ENCODE data around the gene CDH26. TPM values are rescaled to one million over a fixed set of nuclear protein-coding genes. Genes with fewer than 3 reads are reported as not detected.
A peak's percentile ranks its signal among the peaks of the same experiment; 100 is the strongest.
"Not testable (repeated sequence)": the region's sequence is repeated elsewhere in the genome, so short reads cannot be mapped to it uniquely, and the experiment has no call there.

CDH26 gene
- total and polyA plus RNA-seq, 12 donors: 0.27 to 2.9 (median 0.84) TPM; not detected in 1

GRCh38 chr20:60040471-60041162 is 82.4 kb downstream of the CDH26 start:
- TF ChIP-seq POLR2A (IDR thresholded peaks at IDR 0.05) (no peak), CTCF (IDR thresholded peaks at IDR 0.05) (no peak)
- no peaks in the 10 kb centered on the region for H3K36me3 ChIP-seq (replicated peaks in 1 of 2)
- no peak for DNase-seq
- intact Hi-C loops (cut with DNase I): no loop called here
- no peak overlapping the region for H3K4me3 ChIP-seq
- 91 to 96% (median 93%) methylated on average over 8 of the region's 8 CpGs for WGBS, 4 donors
- H3K27ac ChIP-seq: no peak overlapping the region
- H3K9me3 ChIP-seq (replicated peaks in 1 of 3): no peaks in the 10 kb centered on the region
- H3K4me1 ChIP-seq (replicated peaks in 1 of 2): no peaks in the 10 kb centered on the region
- H3K27me3 ChIP-seq: peaks cover 5% of the 10 kb centered on the region

GRCh38 chr20:60041436-60042165 is 83.4 kb downstream of the CDH26 start:
- DNase-seq; H3K9me3 ChIP-seq (replicated peaks in 1 of 3); H3K36me3 ChIP-seq (replicated peaks in 1 of 2); H3K27ac ChIP-seq; H3K4me1 ChIP-seq (replicated peaks in 1 of 2); H3K27me3 ChIP-seq; intact Hi-C loops (cut with DNase I); H3K4me3 ChIP-seq: not testable (repeated sequence)
- WGBS, 4 donors: 38 to 53% (median 46%) methylated on average over 7 to 8 of the region's 8 CpGs

GRCh38 chr20:60043435-60043834 is 85.2 kb downstream of the CDH26 start:
- no peak for TF ChIP-seq POLR2A (IDR thresholded peaks at IDR 0.05)
- no peak for TF ChIP-seq CTCF (IDR thresholded peaks at IDR 0.05)
- Histone ChIP-seq H3K27ac (no peak overlapping the region), H3K36me3 (replicated peaks in 1 of 2) (no peaks in the 10 kb centered on the region), H3K27me3 (peaks cover 5% of the 10 kb centered on the region), H3K4me3 (no peak overlapping the region), H3K4me1 (replicated peaks in 1 of 2) (no peaks in the 10 kb centered on the region), H3K9me3 (replicated peaks in 1 of 3) (no peaks in the 10 kb centered on the region)
- WGBS, 4 donors: 79 to 91% (median 85%) methylated on average over 3 of the region's 3 CpGs
- DNase-seq: no peak
- intact Hi-C loops (cut with DNase I): no loop called here

GRCh38 chr20:60046011-60046413 is 87.8 kb downstream of the CDH26 start:
- TF ChIP-seq POLR2A (IDR thresholded peaks at IDR 0.05): no peak
- TF ChIP-seq CTCF (IDR thresholded peaks at IDR 0.05): no peak
- Histone ChIP-seq H3K36me3 (replicated peaks in 1 of 2) (no peaks in the 10 kb centered on the region), H3K4me3 (no peak overlapping the region), H3K27ac (peak overlapping the region in 2 of 5 donors; percentile 54 to 79), H3K9me3 (replicated peaks in 1 of 3) (no peaks in the 10 kb centered on the region), H3K27me3 (no peaks in the 10 kb centered on the region), H3K4me1 (replicated peaks in 1 of 2) (no peaks in the 10 kb centered on the region)
- 5 to 19% (median 12%) methylated on average over 4 of the region's 4 CpGs for WGBS, 4 donors
- intact Hi-C loops (cut with DNase I): no loop called here
- peak in 1 of 7 donors; percentile 39 for DNase-seq
